ENCODE data around the gene VTI1A. TPM values are rescaled to one million over a fixed set of nuclear protein-coding genes. Genes with fewer than 3 reads are reported as not detected.
A peak's percentile ranks its signal among the peaks of the same experiment; 100 is the strongest.

Gene VTI1A
- total RNA-seq, 1 experiment from 2014 or later = 22.0 TPM

GRCh38 chr10:112448888-112449287, 1.9 kb downstream of the VTI1A start:
- Histone ChIP-seq H3K56ac (ENCODE audit: insufficient read length, low read depth, low read length) (no peak overlapping the region), H4K5ac (ENCODE audit: insufficient read length, low read depth, low read length) (no peak overlapping the region), H3K27ac (ENCODE audit: insufficient read length, low read depth, low read length) (no peak overlapping the region), H2BK5ac (ENCODE audit: insufficient read length, low read length) (no peak overlapping the region), H2BK15ac (ENCODE audit: low read depth, low read length) (no peak overlapping the region), H3K9me3 (ENCODE audit: control insufficient read depth, low read depth, low read length) (no peaks in the 10 kb centered on the region), H4K91ac (ENCODE audit: insufficient read length, low read depth, low read length) (no peak overlapping the region), H2AK5ac (ENCODE audit: insufficient read length, low read length) (no peak overlapping the region), H4K8ac (replicated peaks; ENCODE audit: insufficient read length, low read depth, low read length) (no peak overlapping the region), H3K23me2 (ENCODE audit: insufficient read length, low read depth, low read length, poor library complexity, severe bottlenecking) (peaks cover 5% of the 10 kb centered on the region), H2BK20ac (ENCODE audit: low read depth, low read length, poor library complexity, severe bottlenecking) (no peak overlapping the region), H4K20me1 (ENCODE audit: control insufficient read depth, insufficient read depth, insufficient read length) (no peaks in the 10 kb centered on the region), H3T11ph (ENCODE audit: low read length) (no peak overlapping the region), H2AFZ (ENCODE audit: low read length) (no peak overlapping the region), H3K4ac (ENCODE audit: low read depth, low read length) (no peak overlapping the region), H3K4me1 (ENCODE audit: insufficient read depth, low read length) (no peaks in the 10 kb centered on the region), H3K27me3 (ENCODE audit: insufficient read depth, low read length) (no peaks in the 10 kb centered on the region), H3K79me1 (ENCODE audit: insufficient read depth, low read depth, low read length, poor library complexity, severe bottlenecking) (no peaks in the 10 kb centered on the region), H2BK12ac (ENCODE audit: insufficient read length, low read depth, low read length) (no peak overlapping the region), H3K79me2 (ENCODE audit: insufficient read depth, low read length) (peaks cover 4% of the 10 kb centered on the region; the same call in 1 of the 2 replicates), H3K4me2 (ENCODE audit: insufficient read depth, insufficient read length, low read length) (no peak overlapping the region), H3K18ac (ENCODE audit: insufficient read length, low read depth, low read length) (no peak overlapping the region), H3K9ac (ENCODE audit: extremely low read depth, insufficient read length, low read length) (no peak overlapping the region), H2BK120ac (ENCODE audit: low read depth, low read length, poor library complexity, severe bottlenecking) (no peak overlapping the region), H3K23ac (ENCODE audit: insufficient read length, low read depth, low read length) (no peak overlapping the region), H3K14ac (ENCODE audit: insufficient read depth, low read length) (no peak overlapping the region)
- Mint-ChIP-seq H3K4me3 (peak overlapping the region; percentile 4 to 85; a peak in 3 of 5 replicates), H3K9me3 (peaks cover 5 to 10% of the 10 kb centered on the region in 2 experiments; a peak in 4 of 5 replicates), H3K4me1 (peaks cover 8 to 10% of the 10 kb centered on the region in 2 experiments), H3K27ac (no peak overlapping the region), H3K36me3 (ENCODE audit: insufficient read depth in 1 of 3, low read depth in 3 of 3) (peaks cover 2 to 37% (median 31%) of the 10 kb centered on the region in 3 experiments), H3K27me3 (ENCODE audit: low read depth) (no peaks in the 10 kb centered on the region)
- WGBS (ENCODE audit: extremely low coverage, insufficient read length, low lambda C conversion rate) = no CpG with 5 or more reads among the region's 4 CpGs
- no peak for TF ChIP-seq CTCF (conservative IDR thresholded peaks at IDR 0.05)
- no peak for DNase-seq

Measured in H9 (cell line).